Gastroesophageal sphincter (tissue), 4 donors: ENCODE measurements around the gene KCNMB1. TPM values are rescaled to one million over a fixed set of nuclear protein-coding genes. Genes with fewer than 3 reads are reported as not detected.
"Not testable (repeated sequence)": the region's sequence is repeated elsewhere in the genome, so short reads cannot be mapped to it uniquely, and the experiment has no call there.

Experiments
- ATAC-seq: fragments of 150-250 bp; one replicate; pipeline ENCODE4 v1.9.1; 2016; ENCODE audit warnings: mild to moderate bottlenecking, moderate library complexity
- H3K27ac ChIP-seq, 4 donors: fragments of 200-600 bp; sonication (generic) in 3 of 4; 1 replicate in 3 of 4; 2 replicates in 1 of 4; pipeline ENCODE4 v1.5.1; 2016 to 2019
- H3K27me3 ChIP-seq: fragments of 200-600 bp; sonication (generic); one replicate; pipeline ENCODE4 v1.5.1; 2019
- H3K36me3 ChIP-seq, 2 donors: fragments of 200-600 bp; sonication (generic); one replicate each; pipeline ENCODE4 v1.5.1; 2019; ENCODE audit warnings: control low read depth in 1 of 2
- H3K4me1 ChIP-seq, 3 donors: fragments of 200-600 bp; sonication (generic); 1 replicate in 2 of 3; 2 replicates in 1 of 3; pipeline ENCODE4 v1.5.1; 2016 to 2019; ENCODE audit warnings: control low read depth in 2 of 3
- H3K4me3 ChIP-seq, 2 donors: fragments of 200-600 bp; sonication (generic); one replicate each; pipeline ENCODE4 v1.5.1; 2019; ENCODE audit warnings: mild to moderate bottlenecking in 1 of 2, moderate library complexity in 1 of 2
- H3K9me3 ChIP-seq, 3 donors: fragments of 200-600 bp; sonication (generic); one replicate each; pipeline ENCODE4 v1.5.1; 2017 to 2019; ENCODE audit warnings: control low read depth in 2 of 3
- CTCF ChIP-seq, 4 experiments: fragments of 200-600 bp in 2 of 4; fragments of 450-650 bp in 2 of 4; sonication (generic) in 1 of 4; IDR thresholded peaks; one replicate each; pipeline ENCODE4 v1.5.1; 2017 to 2019; ENCODE audit warnings: antibody characterized with exemption in 4 of 4, mild to moderate bottlenecking in 2 of 4, moderate library complexity in 2 of 4
- EP300 ChIP-seq: sonication (generic); formaldehyde crosslinking; IDR thresholded peaks from one replicate; pipeline ENCODE4 v1.6.1; 2017; ENCODE audit warnings: antibody characterized with exemption, mild to moderate bottlenecking
- POLR2A ChIP-seq, 2 donors: fragments of 450-650 bp; IDR thresholded peaks; one replicate each; pipeline ENCODE4 v1.6.1; 2017; ENCODE audit warnings: antibody characterized with exemption in 2 of 2, mild to moderate bottlenecking in 2 of 2, moderate library complexity in 1 of 2
- POLR2AphosphoS5 ChIP-seq: sonication (generic); formaldehyde crosslinking; IDR thresholded peaks from one replicate; pipeline ENCODE4 v1.6.1; 2017; ENCODE audit warnings: antibody characterized with exemption
- WGBS, 2 donors: methylation state at CpG; one replicate each; pipeline ENCODE4 v1.1.5; 2018; ENCODE audit warnings: low coverage in 1 of 2; 5-methylcytosine and 5-hydroxymethylcytosine counted together
- total RNA-seq, 4 donors: library from RNA; depleted of rRNA; stranded (reverse); fragments of >200 nt; gene quantifications; one replicate each; pipeline ENCODE4 v1.1.0, GENCODE V29; 2016

KCNMB1 gene
- total RNA-seq, 4 donors from 2014 or later: 38.0 to 78.3 (median 66.6) TPM

DNA sequence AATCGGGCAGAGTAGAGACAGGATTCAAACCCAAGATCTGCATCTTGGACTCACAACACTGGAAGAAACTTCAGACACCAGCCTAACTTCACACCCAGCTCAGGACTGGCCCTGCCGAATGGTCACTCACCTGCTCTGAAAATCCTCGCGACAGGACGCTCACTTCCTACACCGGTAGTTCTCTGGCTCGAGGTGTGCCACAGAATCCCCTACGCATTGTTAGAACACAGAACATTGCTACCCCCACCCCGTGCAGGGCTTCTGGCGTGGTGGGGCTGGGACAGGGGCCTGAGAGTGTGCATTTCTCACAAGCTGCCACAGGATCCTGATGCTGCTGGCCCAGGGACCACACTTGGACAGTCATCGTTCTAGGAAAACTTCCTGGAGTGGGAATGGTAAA is 12.1 kb downstream of the KCNMB1 start:
- TF ChIP-seq CTCF (IDR thresholded peaks at IDR 0.05) (no peak), POLR2A (IDR thresholded peaks at IDR 0.05) (no peak)
- Histone ChIP-seq H3K27ac (no peak overlapping the region), H3K36me3 (peaks cover 0 to 38% of the 10 kb centered on the region in 2 donors), H3K9me3 (no peaks in the 10 kb centered on the region), H3K27me3 (no peaks in the 10 kb centered on the region), H3K4me1 (peaks cover 0 to 34% (median 0%) of the 10 kb centered on the region in 3 donors), H3K4me3 (no peak overlapping the region)
- 90 to 100% methylated on average over 1 to 2 of the region's 11 CpGs for WGBS, 2 donors
- ATAC-seq: no peak

DNA sequence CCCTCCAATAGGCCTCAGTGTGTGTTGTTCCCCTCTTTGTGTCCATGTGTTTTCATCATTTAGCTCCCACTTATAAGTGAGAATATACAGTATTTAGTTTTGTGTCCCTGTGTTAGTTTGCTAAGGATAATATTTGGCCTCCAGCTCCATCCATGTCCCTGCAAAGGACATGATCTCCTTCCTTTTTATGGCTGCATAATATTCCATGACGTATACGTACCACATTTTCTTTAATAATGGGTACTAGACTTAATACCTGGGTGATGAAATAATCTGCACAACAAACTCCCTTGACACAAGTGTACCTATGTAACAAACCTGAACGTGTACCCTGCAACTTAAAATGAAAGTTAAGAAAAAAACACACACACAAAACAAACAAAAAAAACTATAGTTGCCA is 12.6 kb downstream of the KCNMB1 start:
- H3K4me1 ChIP-seq: peaks cover 0 to 29% (median 0%) of the 10 kb centered on the region in 3 donors
- H3K9me3 ChIP-seq, H3K27me3 ChIP-seq, H3K27ac ChIP-seq, H3K4me3 ChIP-seq, ATAC-seq: not testable (repeated sequence)
- WGBS, 2 donors: 83 to 93% methylated on average over 3 of the region's 3 CpGs
- peaks cover 0 to 33% of the 10 kb centered on the region in 2 donors for H3K36me3 ChIP-seq

DNA sequence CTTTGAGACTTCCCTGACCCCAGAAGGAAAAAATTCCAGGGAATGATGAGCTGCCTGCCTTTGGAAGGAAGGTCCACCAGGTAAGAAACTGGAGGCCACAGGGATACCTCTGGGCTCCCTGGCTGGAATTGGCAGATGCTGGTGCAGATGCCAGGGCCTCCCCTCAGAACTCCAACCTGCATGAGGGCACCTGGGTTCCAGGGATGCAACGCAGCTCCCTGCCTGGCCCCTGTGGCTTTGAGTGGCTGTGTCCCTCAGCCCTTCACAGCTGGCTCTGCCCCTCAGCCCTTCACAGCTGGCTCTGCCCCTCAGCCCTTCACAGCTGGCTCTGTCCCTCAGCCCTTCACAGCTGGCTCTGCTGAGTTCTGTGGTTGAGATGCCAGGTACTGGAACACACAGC is 13.9 kb downstream of the KCNMB1 start:
- TF ChIP-seq CTCF (IDR thresholded peaks at IDR 0.05): no peak
- no peak for TF ChIP-seq POLR2AphosphoS5
- no peak for TF ChIP-seq POLR2A (IDR thresholded peaks at IDR 0.05)
- Histone ChIP-seq H3K4me1 (peaks cover 0 to 17% (median 0%) of the 10 kb centered on the region in 3 donors), H3K36me3 (peaks cover 0 to 21% of the 10 kb centered on the region in 2 donors), H3K4me3 (no peak overlapping the region), H3K27me3 (no peaks in the 10 kb centered on the region), H3K9me3 (no peaks in the 10 kb centered on the region), H3K27ac (no peak overlapping the region)
- 86% methylated on average over 1 of the region's 1 CpG; no CpG with 5 or more reads in 1 of the 2 donors for WGBS, 2 donors
- no peak for ATAC-seq

GRCh38 chr5:170372971-170373370 is 16.2 kb downstream of the KCNMB1 start:
- Histone ChIP-seq H3K36me3 (peaks cover 0 to 4% of the 10 kb centered on the region in 2 donors), H3K27me3 (no peaks in the 10 kb centered on the region), H3K27ac (no peak overlapping the region), H3K4me1 (no peaks in the 10 kb centered on the region), H3K9me3 (no peaks in the 10 kb centered on the region), H3K4me3 (no peak overlapping the region)
- TF ChIP-seq POLR2AphosphoS5 (no peak), EP300 (no peak), CTCF (IDR thresholded peaks at IDR 0.05) (no peak), POLR2A (IDR thresholded peaks at IDR 0.05) (no peak)
- 52 to 55% methylated on average over 2 of the region's 2 CpGs for WGBS, 2 donors
- ATAC-seq: no peak

DNA sequence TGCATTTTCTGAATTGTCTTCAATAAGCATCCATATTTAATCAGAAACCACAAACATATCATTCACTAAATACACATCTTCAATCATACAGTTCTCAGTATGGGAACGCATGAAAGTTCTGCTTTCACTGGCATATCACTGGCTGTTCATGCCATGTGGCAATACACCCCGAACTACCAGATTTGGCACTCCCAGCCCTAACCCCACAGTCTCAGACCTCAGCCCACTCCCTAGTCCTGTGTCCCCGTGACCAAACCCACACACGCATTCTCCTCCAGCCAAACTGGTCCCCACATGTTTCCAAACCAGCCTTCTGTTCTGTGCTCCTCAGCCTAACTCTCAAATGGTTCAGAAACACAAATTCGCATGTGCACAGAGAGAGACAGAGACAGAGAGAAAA is 20.6 kb downstream of the KCNMB1 start:
- TF ChIP-seq CTCF (IDR thresholded peaks at IDR 0.05) (no peak), EP300 (no peak), POLR2AphosphoS5 (no peak), POLR2A (IDR thresholded peaks at IDR 0.05) (no peak)
- Histone ChIP-seq H3K27me3 (no peaks in the 10 kb centered on the region), H3K27ac (no peak overlapping the region), H3K9me3 (no peaks in the 10 kb centered on the region), H3K4me3 (no peak overlapping the region), H3K4me1 (peaks cover 0 to under 1% (median 0%) of the 10 kb centered on the region in 3 donors), H3K36me3 (no peaks in the 10 kb centered on the region)
- WGBS, 2 donors: 98 to 100% methylated on average over 3 to 4 of the region's 5 CpGs
- no peak for ATAC-seq
